Liver (tissue), 3 donors: ENCODE data around the gene SPRR1A.

Experiments used
- CTCF ChIP-seq: fragments of 150-350 bp; IDR thresholded peaks from 2 replicates; pipeline ENCODE4 v1.5.1; 2017; ENCODE audit warnings: improper control_type of control experiment, low read depth, low read length; ENCODE audit not compliant: missing input control
- JUND ChIP-seq, 2 donors: IDR thresholded peaks; 2 replicates each; pipeline ENCODE4 v1.6.1; 2016; ENCODE audit warnings: antibody characterized with exemption in 2 of 2
- MAX ChIP-seq: IDR thresholded peaks from 2 replicates; pipeline ENCODE4 v1.6.1; 2016; ENCODE audit warnings: antibody characterized with exemption
- SP1 ChIP-seq: IDR thresholded peaks from 2 replicates; pipeline ENCODE4 v1.6.1; 2018; ENCODE audit warnings: antibody characterized with exemption, mild to moderate bottlenecking
- TAF1 ChIP-seq: conservative IDR thresholded peaks from 2 replicates; pipeline ENCODE4 v1.6.1; 2016; ENCODE audit warnings: antibody characterized with exemption, mild to moderate bottlenecking
- TF ChIP-seq, protein P1 (sequence below): IDR thresholded peaks from 2 replicates; pipeline ENCODE4 v1.6.1; 2016; ENCODE audit warnings: antibody characterized with exemption, mild to moderate bottlenecking
- donor health status: healthy.
- donor health status: healthy.

DNA sequence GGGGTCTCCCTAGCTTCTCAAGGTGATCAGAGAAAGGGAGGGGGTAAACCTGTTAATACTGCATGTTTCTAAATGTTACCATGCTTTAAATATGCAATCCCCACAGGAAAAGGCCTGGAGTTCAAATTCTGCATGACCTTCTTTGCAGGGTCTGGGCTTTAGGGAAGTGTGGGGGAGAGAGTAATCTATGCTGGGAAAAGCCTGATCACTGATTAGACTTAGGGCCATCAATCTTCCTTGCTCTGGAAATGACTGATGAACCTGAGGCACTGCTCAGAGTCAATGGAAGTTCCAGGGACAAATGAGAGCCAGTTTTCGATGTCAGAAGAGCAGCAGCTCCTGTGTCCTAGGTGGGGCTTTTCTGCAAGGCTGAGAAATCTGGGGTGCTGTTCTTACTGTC is 3.2 kb upstream of the SPRR1A start:
- TF ChIP-seq MAX (no peak), CTCF (no peak), JUND (IDR thresholded peaks at IDR 0.05) (no peak), TAF1 (no peak), SP1 (no peak)
- TF ChIP-seq, protein P1, sequence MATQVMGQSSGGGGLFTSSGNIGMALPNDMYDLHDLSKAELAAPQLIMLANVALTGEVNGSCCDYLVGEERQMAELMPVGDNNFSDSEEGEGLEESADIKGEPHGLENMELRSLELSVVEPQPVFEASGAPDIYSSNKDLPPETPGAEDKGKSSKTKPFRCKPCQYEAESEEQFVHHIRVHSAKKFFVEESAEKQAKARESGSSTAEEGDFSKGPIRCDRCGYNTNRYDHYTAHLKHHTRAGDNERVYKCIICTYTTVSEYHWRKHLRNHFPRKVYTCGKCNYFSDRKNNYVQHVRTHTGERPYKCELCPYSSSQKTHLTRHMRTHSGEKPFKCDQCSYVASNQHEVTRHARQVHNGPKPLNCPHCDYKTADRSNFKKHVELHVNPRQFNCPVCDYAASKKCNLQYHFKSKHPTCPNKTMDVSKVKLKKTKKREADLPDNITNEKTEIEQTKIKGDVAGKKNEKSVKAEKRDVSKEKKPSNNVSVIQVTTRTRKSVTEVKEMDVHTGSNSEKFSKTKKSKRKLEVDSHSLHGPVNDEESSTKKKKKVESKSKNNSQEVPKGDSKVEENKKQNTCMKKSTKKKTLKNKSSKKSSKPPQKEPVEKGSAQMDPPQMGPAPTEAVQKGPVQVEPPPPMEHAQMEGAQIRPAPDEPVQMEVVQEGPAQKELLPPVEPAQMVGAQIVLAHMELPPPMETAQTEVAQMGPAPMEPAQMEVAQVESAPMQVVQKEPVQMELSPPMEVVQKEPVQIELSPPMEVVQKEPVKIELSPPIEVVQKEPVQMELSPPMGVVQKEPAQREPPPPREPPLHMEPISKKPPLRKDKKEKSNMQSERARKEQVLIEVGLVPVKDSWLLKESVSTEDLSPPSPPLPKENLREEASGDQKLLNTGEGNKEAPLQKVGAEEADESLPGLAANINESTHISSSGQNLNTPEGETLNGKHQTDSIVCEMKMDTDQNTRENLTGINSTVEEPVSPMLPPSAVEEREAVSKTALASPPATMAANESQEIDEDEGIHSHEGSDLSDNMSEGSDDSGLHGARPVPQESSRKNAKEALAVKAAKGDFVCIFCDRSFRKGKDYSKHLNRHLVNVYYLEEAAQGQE, result no peak
